Measurements from ENCODE around the gene TMUB1.

DNA sequence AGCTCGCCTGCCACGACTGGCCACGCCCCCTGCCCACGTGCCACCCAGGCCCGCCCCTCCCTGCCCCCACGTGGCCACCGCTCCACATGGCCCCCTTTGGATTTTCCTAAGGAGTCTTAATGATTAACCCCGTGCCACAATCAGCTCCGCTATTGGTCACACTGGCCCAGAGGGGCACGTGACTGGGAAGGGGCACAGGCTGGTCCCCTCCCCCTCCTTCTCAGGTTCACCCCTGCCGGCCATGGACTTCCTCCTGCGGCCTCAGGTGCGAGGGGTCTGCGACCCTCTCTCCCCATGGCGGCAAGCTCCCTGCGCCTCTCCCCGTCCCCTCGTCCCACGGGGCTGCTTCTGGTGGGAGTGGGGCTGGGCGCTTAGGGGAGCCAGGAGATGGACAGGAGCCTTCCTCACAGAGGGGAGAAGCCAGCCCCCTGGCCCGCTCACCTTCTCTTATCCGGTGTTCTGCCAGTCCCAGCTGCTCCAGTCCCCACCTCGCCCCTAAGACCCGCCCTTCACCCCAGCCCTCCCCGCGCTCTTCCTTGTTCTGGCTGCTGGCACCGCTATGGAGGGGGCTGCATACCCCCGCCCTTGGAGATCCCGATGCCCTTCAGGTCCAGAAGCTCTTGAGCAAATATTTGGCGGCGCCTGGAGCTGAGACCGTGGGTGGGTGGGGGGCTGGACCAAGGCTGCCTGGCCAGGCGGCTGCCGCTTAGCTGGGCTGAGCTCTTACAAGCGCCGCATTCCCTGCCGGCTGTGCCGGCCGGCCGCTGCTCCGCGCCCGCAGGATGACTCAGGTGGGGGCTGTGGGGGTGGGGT is 20.7 kb downstream of the TMUB1 start:
- TF ChIP-seq, protein P1, sequence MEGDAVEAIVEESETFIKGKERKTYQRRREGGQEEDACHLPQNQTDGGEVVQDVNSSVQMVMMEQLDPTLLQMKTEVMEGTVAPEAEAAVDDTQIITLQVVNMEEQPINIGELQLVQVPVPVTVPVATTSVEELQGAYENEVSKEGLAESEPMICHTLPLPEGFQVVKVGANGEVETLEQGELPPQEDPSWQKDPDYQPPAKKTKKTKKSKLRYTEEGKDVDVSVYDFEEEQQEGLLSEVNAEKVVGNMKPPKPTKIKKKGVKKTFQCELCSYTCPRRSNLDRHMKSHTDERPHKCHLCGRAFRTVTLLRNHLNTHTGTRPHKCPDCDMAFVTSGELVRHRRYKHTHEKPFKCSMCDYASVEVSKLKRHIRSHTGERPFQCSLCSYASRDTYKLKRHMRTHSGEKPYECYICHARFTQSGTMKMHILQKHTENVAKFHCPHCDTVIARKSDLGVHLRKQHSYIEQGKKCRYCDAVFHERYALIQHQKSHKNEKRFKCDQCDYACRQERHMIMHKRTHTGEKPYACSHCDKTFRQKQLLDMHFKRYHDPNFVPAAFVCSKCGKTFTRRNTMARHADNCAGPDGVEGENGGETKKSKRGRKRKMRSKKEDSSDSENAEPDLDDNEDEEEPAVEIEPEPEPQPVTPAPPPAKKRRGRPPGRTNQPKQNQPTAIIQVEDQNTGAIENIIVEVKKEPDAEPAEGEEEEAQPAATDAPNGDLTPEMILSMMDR (IDR thresholded peaks at IDR 0.05) = no peak
- TF ChIP-seq EP300 (IDR thresholded peaks at IDR 0.05) = no peak
- TF ChIP-seq POLR2A (IDR thresholded peaks at IDR 0.05) = no peak
